IPS DF 6.9 (cell line): ENCODE results near the gene ITPRIPL1.

Experiments
- DNase-seq: peaks from one replicate; pipeline ENCODE4 v3.0.0-alpha.2; 2013; ENCODE audit warnings: low read depth, low spot score
- H3K27ac ChIP-seq: one replicate; pipeline ENCODE4 v1.5.1; 2013; ENCODE audit warnings: low read length, control low read depth
- H3K27me3 ChIP-seq: 2 replicates; pipeline ENCODE4 v1.6.1; 2013; ENCODE audit warnings: mild to moderate bottlenecking, low read length; ENCODE audit not compliant: control insufficient read depth, insufficient read depth
- H3K36me3 ChIP-seq: 2 replicates; pipeline ENCODE4 v1.6.1; 2013; ENCODE audit warnings: low read length; ENCODE audit not compliant: control insufficient read depth, insufficient read depth
- H3K4me1 ChIP-seq: 2 replicates; pipeline ENCODE4 v1.6.1; 2013; ENCODE audit warnings: low read length; ENCODE audit not compliant: control insufficient read depth, insufficient read depth
- H3K4me3 ChIP-seq: 2 replicates; pipeline ENCODE4 v1.5.1; 2013; ENCODE audit warnings: mild to moderate bottlenecking, low read length
- H3K9me3 ChIP-seq: 2 replicates; pipeline ENCODE4 v1.6.1; 2013; ENCODE audit warnings: low read length, inconsistent platforms; ENCODE audit not compliant: control insufficient read depth, insufficient read depth
- WGBS: extraction: QIAGEN DNeasy Blood & Tissue Kit; methylation state at CpG from one replicate; pipeline ENCODE4 v1.1.7; 2013; ENCODE audit warnings: mixed read lengths, missing lambda C conversion rate; ENCODE audit not compliant: insufficient read length, insufficient coverage; 5-methylcytosine and 5-hydroxymethylcytosine counted together

The ITPRIPL1 gene

GRCh38 chr2:96353606-96354101, 28.5 kb downstream of the ITPRIPL1 start:
- no peak overlapping the region for H3K27ac ChIP-seq
- WGBS, result no CpG with 5 or more reads among the region's 4 CpGs
- H3K4me1 ChIP-seq, result no peaks in the 10 kb centered on the region
- H3K27me3 ChIP-seq, result no peaks in the 10 kb centered on the region
- H3K36me3 ChIP-seq, result peaks cover 31% of the 10 kb centered on the region; the same call in 1 of the 2 replicates
- DNase-seq, result no peak
- H3K9me3 ChIP-seq, result no peaks in the 10 kb centered on the region
- H3K4me3 ChIP-seq, result no peak overlapping the region

GRCh38 chr2:96354492-96354891, 29.4 kb downstream of the ITPRIPL1 start:
- Histone ChIP-seq H3K36me3 (peaks cover 35% of the 10 kb centered on the region; the same call in 1 of the 2 replicates), H3K4me1 (no peaks in the 10 kb centered on the region), H3K9me3 (no peaks in the 10 kb centered on the region), H3K27me3 (no peaks in the 10 kb centered on the region), H3K4me3 (no peak overlapping the region), H3K27ac (no peak overlapping the region)
- no CpG with 5 or more reads among the region's 4 CpGs for WGBS
- DNase-seq, result no peak

DNA sequence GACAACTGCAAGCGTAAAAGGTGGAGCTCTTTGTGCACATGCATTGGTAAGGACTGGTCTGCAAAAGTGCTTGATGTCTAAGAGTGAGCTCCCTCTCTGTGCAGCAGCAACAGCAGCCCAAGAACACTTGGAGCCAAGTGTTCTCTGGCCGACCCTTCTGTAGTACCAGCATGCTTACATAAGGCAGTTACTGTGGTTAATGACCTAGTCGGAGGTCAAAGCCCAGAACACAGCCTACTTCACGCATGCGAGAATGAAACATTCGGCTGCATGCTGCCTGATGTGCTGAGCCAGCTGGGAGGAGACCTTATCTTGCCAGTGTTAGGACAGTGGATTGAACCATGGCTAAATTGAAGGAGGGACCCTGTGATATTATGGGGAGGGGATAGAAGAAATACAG, 31.8 kb downstream of the ITPRIPL1 start:
- Histone ChIP-seq H3K9me3 (no peaks in the 10 kb centered on the region), H3K4me3 (no peak overlapping the region), H3K27me3 (no peaks in the 10 kb centered on the region), H3K4me1 (no peaks in the 10 kb centered on the region), H3K36me3 (peaks cover 33% of the 10 kb centered on the region; the same call in 1 of the 2 replicates), H3K27ac (no peak overlapping the region)
- DNase-seq, result no peak
- no CpG with 5 or more reads among the region's 6 CpGs for WGBS

- Histone ChIP-seq H3K4me1 (no peaks in the 10 kb centered on the region), H3K27me3 (no peaks in the 10 kb centered on the region), H3K36me3 (peaks cover 28% of the 10 kb centered on the region; the same call in 1 of the 2 replicates), H3K9me3 (no peaks in the 10 kb centered on the region), H3K4me3 (no peak overlapping the region), H3K27ac (no peak overlapping the region)
- no CpG with 5 or more reads among the region's 2 CpGs for WGBS
- DNase-seq, result no peak
Measured at GRCh38 chr2:96359310-96359709, 34.2 kb downstream of the ITPRIPL1 start.

DNA sequence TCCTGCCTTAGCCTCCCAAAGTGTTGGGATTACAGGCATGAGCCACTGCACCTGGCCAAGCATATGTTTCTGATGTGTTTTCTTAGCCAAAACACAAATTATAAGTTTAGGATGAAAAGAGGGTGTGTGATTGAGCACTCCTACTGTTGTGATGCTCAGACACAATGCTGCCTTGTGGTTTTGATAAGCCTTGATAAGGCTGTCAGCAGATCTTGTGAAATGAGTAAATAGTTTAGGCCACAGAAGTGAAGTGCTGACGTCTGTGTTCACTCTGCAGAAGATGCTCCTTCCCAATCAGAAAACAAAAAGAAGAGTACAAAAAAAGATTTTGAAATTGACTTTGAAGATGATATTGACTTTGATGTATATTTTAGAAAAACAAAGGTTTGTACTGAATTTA, 34.7 kb downstream of the ITPRIPL1 start:
- no CpG with 5 or more reads among the region's 1 CpG for WGBS
- no peak for DNase-seq
- Histone ChIP-seq H3K4me1 (no peaks in the 10 kb centered on the region), H3K36me3 (peaks cover 27% of the 10 kb centered on the region), H3K27ac (no peak overlapping the region), H3K27me3 (no peaks in the 10 kb centered on the region), H3K9me3 (no peaks in the 10 kb centered on the region), H3K4me3 (no peak overlapping the region)

GRCh38 chr2:96361751-96362150, 36.6 kb downstream of the ITPRIPL1 start:
- WGBS, result no CpG with 5 or more reads among the region's 2 CpGs
- H3K4me3 ChIP-seq, result no peak overlapping the region
- no peaks in the 10 kb centered on the region for H3K4me1 ChIP-seq
- H3K36me3 ChIP-seq, result peaks cover 32% of the 10 kb centered on the region
- no peak for DNase-seq
- H3K9me3 ChIP-seq, result no peaks in the 10 kb centered on the region
- no peak overlapping the region for H3K27ac ChIP-seq
- no peaks in the 10 kb centered on the region for H3K27me3 ChIP-seq

DNA sequence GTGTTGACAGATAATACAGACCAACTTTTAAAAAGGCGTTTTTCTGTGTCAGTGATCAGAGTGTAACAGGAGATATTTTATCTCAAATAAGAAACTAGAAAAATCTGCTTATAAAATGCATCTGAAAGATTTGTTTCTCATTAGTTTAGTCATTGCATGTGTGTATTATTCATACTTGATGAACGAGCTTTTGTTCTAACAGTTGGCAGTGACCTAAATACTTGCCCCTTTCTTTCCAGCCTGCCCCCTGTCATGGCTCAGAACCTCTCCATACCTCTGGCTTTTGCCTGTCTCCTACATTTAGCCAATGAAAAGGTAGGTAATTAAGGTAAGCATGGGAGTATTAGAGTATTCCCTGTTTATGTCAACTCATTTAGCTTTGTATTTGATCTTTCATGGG, 44.1 kb downstream of the ITPRIPL1 start:
- WGBS, result no CpG with 5 or more reads among the region's 2 CpGs
- no peaks in the 10 kb centered on the region for H3K9me3 ChIP-seq

GRCh38 chr2:96374211-96374951, 49.3 kb downstream of the ITPRIPL1 start:
- DNase-seq, result no peak
- H3K9me3 ChIP-seq, result peaks cover 1% of the 10 kb centered on the region
- WGBS, result no CpG with 5 or more reads among the region's 2 CpGs
- H3K4me1 ChIP-seq, result no peaks in the 10 kb centered on the region
- no peaks in the 10 kb centered on the region for H3K27me3 ChIP-seq
- H3K4me3 ChIP-seq, result no peak overlapping the region
- H3K27ac ChIP-seq, result no peak overlapping the region
- peaks cover 21% of the 10 kb centered on the region for H3K36me3 ChIP-seq

More for the DNA sequence above, 44.1 kb downstream of the ITPRIPL1 start:
- Histone ChIP-seq H3K27ac (no peak overlapping the region), H3K4me1 (no peaks in the 10 kb centered on the region), H3K36me3 (peaks cover 33% of the 10 kb centered on the region), H3K4me3 (no peak overlapping the region), H3K27me3 (no peaks in the 10 kb centered on the region)
- DNase-seq, result no peak
